Neutrophil (primary cell): ENCODE results near the gene GOLGA8M.
"Not testable (repeated sequence)": the region's sequence is repeated elsewhere in the genome, so short reads cannot be mapped to it uniquely, and the experiment has no call there.

ENCODE experiments used
- H3K27ac ChIP-seq: fragments of 200-600 bp; sonication (generic); 2 replicates; pipeline ENCODE4 v1.5.1; 2016; ENCODE audit warnings: mild to moderate bottlenecking, moderate library complexity
- H3K27me3 ChIP-seq: fragments of 200-600 bp; sonication (generic); 2 replicates; pipeline ENCODE4 v1.6.0; 2016; ENCODE audit warnings: mild to moderate bottlenecking
- H3K36me3 ChIP-seq: fragments of 200-600 bp; sonication (generic); 2 replicates; pipeline ENCODE4 v1.5.1; 2017
- H3K4me1 ChIP-seq, 2 experiments: fragments of 200-600 bp in 1 of 2; sonication (generic) in 1 of 2; 1 replicate in 1 of 2; 2 replicates in 1 of 2; pipeline versions ENCODE4 v1.5.1 to v1.6.1; 2013 to 2016; ENCODE audit warnings: low read depth in 1 of 2, low read length in 1 of 2, mild to moderate bottlenecking in 1 of 2, moderate library complexity in 1 of 2; ENCODE audit not compliant: control insufficient read depth in 1 of 2, insufficient read depth in 1 of 2
- H3K4me3 ChIP-seq, 2 experiments: fragments of 200-600 bp in 1 of 2; sonication (generic) in 1 of 2; 1 replicate in 1 of 2; 2 replicates in 1 of 2; pipeline ENCODE4 v1.5.1; 2013 to 2016; ENCODE audit warnings: low read depth in 1 of 2, low read length in 1 of 2, mild to moderate bottlenecking in 1 of 2, moderate library complexity in 1 of 2
- H3K9me3 ChIP-seq: fragments of 200-600 bp; sonication (generic); 2 replicates; pipeline ENCODE4 v1.5.1; 2016

The GOLGA8M gene

GRCh38 chr15:28652538-28652937 lies 59.7 kb downstream of the GOLGA8M start:
- not testable (repeated sequence) for H3K4me3 ChIP-seq, H3K27me3 ChIP-seq, H3K27ac ChIP-seq, H3K4me1 ChIP-seq, H3K9me3 ChIP-seq, H3K36me3 ChIP-seq
